Kidney (tissue), 22 donors: ENCODE results near the gene SSC5D. TPM values are rescaled to one million over a fixed set of nuclear protein-coding genes. Genes with fewer than 3 reads are reported as not detected.
A peak's percentile ranks its signal among the peaks of the same experiment; 100 is the strongest.

Experiments used
- DNase-seq, 5 donors: peaks; one replicate each; pipeline ENCODE4 v3.0.0-alpha.2; 2013 to 2020
- FAIRE-seq: peaks from 2 replicates; lab custom pipeline; 2012; peaks lifted over from hg19 to GRCh38; lab: Jason Lieb, UNC
- H3K27ac ChIP-seq, 2 donors: one replicate each; pipeline ENCODE4 v1.7.0; 2013; ENCODE audit warnings: low read depth in 2 of 2, low read length in 2 of 2, inconsistent platforms in 1 of 2
- H3K27me3 ChIP-seq: one replicate; pipeline ENCODE4 v1.7.1; 2013; ENCODE audit warnings: low read length, inconsistent platforms; ENCODE audit not compliant: control insufficient read depth, insufficient read depth
- H3K36me3 ChIP-seq, 3 donors: one replicate each; pipeline versions ENCODE4 v1.7.0 to v1.7.1; 2013; ENCODE audit warnings: low read length in 3 of 3, control low read depth in 1 of 3, inconsistent platforms in 1 of 3; ENCODE audit not compliant: insufficient read depth in 3 of 3, control insufficient read depth in 2 of 3
- H3K4me1 ChIP-seq, 3 donors: one replicate each; pipeline versions ENCODE4 v1.7.0 to v1.7.1; 2013; ENCODE audit warnings: low read length in 3 of 3, inconsistent platforms in 1 of 3, low read depth in 1 of 3; ENCODE audit not compliant: control insufficient read depth in 2 of 3, insufficient read depth in 2 of 3
- H3K4me3 ChIP-seq, 3 donors: one replicate each; pipeline versions ENCODE4 v1.7.0 to v1.8.1; 2013; ENCODE audit warnings: low read length in 3 of 3, control low read depth in 1 of 3, inconsistent platforms in 1 of 3
- H3K9ac ChIP-seq, 3 donors: one replicate each; pipeline versions ENCODE4 v1.7.0 to v1.7.1; 2013; ENCODE audit warnings: low read length in 3 of 3, control low read depth in 1 of 3, inconsistent platforms in 1 of 3
- H3K9me3 ChIP-seq, 3 donors: one replicate each; pipeline versions ENCODE4 v1.7.0 to v1.7.1; 2013; ENCODE audit warnings: low read length in 3 of 3, control low read depth in 1 of 3, inconsistent platforms in 1 of 3; ENCODE audit not compliant: control insufficient read depth in 2 of 3, insufficient read depth in 1 of 3
- CTCF ChIP-seq: IDR thresholded peaks from 3 replicates; pipeline ENCODE4 v1.5.1; 2012; ENCODE audit warnings: mild to moderate bottlenecking, moderate library complexity, borderline replicate concordance; ENCODE audit not compliant: insufficient read depth; ENCODE audit errors: extremely low read depth
- intact Hi-C: fragments of 100-400 bp; cut with DNase I; formaldehyde crosslinking; loops from one replicate; pipeline ENCODE4 v1.11.1; 2022
- long read RNA-seq, 10 donors: library from polyadenylated mRNA in 1 of 10; unstranded in 1 of 10; transcript quantifications; one replicate each; pipeline ENCODE4 v2.0.0 and lab custom pipeline, GENCODE V29; 2021 to 2026
- polyA plus RNA-seq: library from polyadenylated mRNA; stranded (reverse); fragments of 350-450 nt; fragmentation: Illumina TruSeq; extraction: RNeasy Lipid Tissue Mini Kit (QIAGEN cat#74804); gene quantifications from one replicate; pipeline ENCODE4 v1.2.3, GENCODE V29; 2014; ENCODE audit warnings: low read depth, low replicate concordance; ENCODE audit not compliant: insufficient read depth
- total RNA-seq: library from RNA; stranded (reverse); fragmentation: NEBNext Ultra II Directional; extraction: Animal tissue kit (Norgen Biotek cat#: 25700); gene quantifications from one replicate; pipeline ENCODE4 v1.2.1, GENCODE V29; 2021
- donor health status: control.
- donor health status: control.
- donor health status: control.
- donor health status: control.
- donor health status: control.
- donor health status: DM: yes; HTN: yes; CAD: no.
- donor health status: Normal renal cell carcinoma (clear cell type).

SSC5D gene
- total RNA-seq, result 9.4 TPM
- polyA plus RNA-seq, result 2.2 TPM
- long read RNA-seq, donor 1, result 0 reads
- long read RNA-seq, donor 2, result 0 reads
- long read RNA-seq, donor 3, result 0 reads
- long read RNA-seq, donor 4, result 0 reads
- long read RNA-seq, donor 5, result 0 reads
- long read RNA-seq, donor 6, result 0 reads
- long read RNA-seq, donor 7, partial matches to known transcripts, result 0 of 2 reads
- long read RNA-seq, donor 7, other reads (novel, unspliced or antisense), result 2 of 2 reads
- long read RNA-seq, donor 8, result 0 reads
- long read RNA-seq, donor 9, result 0 reads
- long read RNA-seq, donor 10, result 0 reads

- FAIRE-seq (no peak), DNase-seq (peak in 3 of 5 donors; percentile 63 to 87 (median 73))
- Histone ChIP-seq H3K4me1 (peaks cover 0 to 24% (median 5%) of the 10 kb centered on the region in 3 donors), H3K27me3 (no peaks in the 10 kb centered on the region), H3K4me3 (no peak within 1 kb of the TSS), H3K9me3 (no peaks in the 10 kb centered on the region), H3K36me3 (no peaks in the 10 kb centered on the region), H3K27ac (peak within 1 kb of the TSS; percentile 59 to 68), H3K9ac (peak within 1 kb of the TSS in 1 of 3 donors; percentile 40)
- intact Hi-C loops, result no loop called here
- no peak for TF ChIP-seq CTCF
Observed at GRCh38 chr19:55487924-55488687, at the start of gene SSC5D. Gene SSC5D (plus strand): TSS chr19:55488436. CDS start chr19:55488590, 154 bp downstream.

- H3K36me3 ChIP-seq, result no peaks in the 10 kb centered on the region
- H3K4me3 ChIP-seq, result no peak overlapping the region
- peaks cover 0 to 4% (median 0%) of the 10 kb centered on the region in 3 donors for H3K4me1 ChIP-seq
- intact Hi-C loops, result no loop called here
- DNase-seq, result no peak
- no peaks in the 10 kb centered on the region for H3K9me3 ChIP-seq
- FAIRE-seq, result no peak
- peaks cover 34% of the 10 kb centered on the region for H3K27me3 ChIP-seq
- TF ChIP-seq CTCF, result no peak
- H3K9ac ChIP-seq, result no peak overlapping the region
- H3K27ac ChIP-seq, result no peak overlapping the region
Observed at GRCh38 chr19:55439052-55439451, 49.2 kb upstream of the SSC5D start.

- no peak overlapping the region for H3K4me3 ChIP-seq
- H3K27ac ChIP-seq, result no peak overlapping the region
- peaks cover 0 to 4% (median 0%) of the 10 kb centered on the region in 3 donors for H3K4me1 ChIP-seq
- intact Hi-C loops, result no loop called here
- no peaks in the 10 kb centered on the region for H3K36me3 ChIP-seq
- peaks cover 37% of the 10 kb centered on the region for H3K27me3 ChIP-seq
- no peak for TF ChIP-seq CTCF
- peak in 1 of 5 donors; percentile 72 for DNase-seq
- H3K9ac ChIP-seq, result no peak overlapping the region
- no peak for FAIRE-seq
- no peaks in the 10 kb centered on the region for H3K9me3 ChIP-seq
Observed at GRCh38 chr19:55440411-55441105, 47.7 kb upstream of the SSC5D start.
